ENCODE results near the gene STX18. TPM values are rescaled to one million over a fixed set of nuclear protein-coding genes. Genes with fewer than 3 reads are reported as not detected.
"Not testable (repeated sequence)": the region's sequence is repeated elsewhere in the genome, so short reads cannot be mapped to it uniquely, and the experiment has no call there.

Gene STX18
- total RNA-seq, 1 donor from 2014 or later = 18.2 TPM

DNA sequence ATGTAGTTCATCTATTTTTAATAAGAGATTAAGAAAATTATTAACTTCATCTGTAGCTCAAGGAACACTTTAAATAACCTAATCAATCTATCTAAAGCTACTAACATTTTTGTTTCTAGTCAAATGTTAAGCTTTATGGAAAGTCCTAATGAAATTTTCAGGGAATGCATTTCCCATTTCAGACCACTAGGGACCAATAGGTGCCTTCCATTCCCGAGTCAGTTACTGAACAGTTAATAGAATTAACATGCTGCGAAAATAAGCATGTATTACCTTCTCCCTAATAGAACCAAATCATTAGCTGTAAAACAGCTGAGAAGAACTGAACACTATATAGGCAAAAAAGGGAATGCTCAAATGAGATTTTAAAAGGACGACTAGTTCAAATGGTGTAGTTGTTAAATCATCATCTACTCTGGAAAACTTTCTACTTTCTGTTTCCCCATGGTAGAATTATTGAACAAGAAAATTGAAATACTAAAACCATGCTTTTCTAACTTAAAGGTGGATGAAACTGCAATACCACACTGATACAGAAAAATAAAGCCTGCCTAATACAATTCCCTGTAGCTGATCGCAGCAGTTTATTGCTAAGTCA, 22.5 kb downstream of the STX18 start:
- intact Hi-C loops (cut with micrococcal nuclease) = no loop called here
- ATAC-seq = no peak

GRCh38 chr4:4518747-4519146, 23.1 kb downstream of the STX18 start:
- DNase-seq (no peak), ATAC-seq (no peak)
- intact Hi-C loops (cut with micrococcal nuclease) = no loop called here

More for the DNA sequence above, 22.5 kb downstream of the STX18 start:
- no peak for DNase-seq

- ATAC-seq (no peak), DNase-seq (no peak)
- intact Hi-C loops (cut with micrococcal nuclease) = no loop called here
These were observed 27.1 kb downstream of the STX18 start for GRCh38 chr4:4514786-4515185.

- intact Hi-C loops (cut with micrococcal nuclease) = no loop called here
These were observed 29.6 kb downstream of the STX18 start for GRCh38 chr4:4512282-4512681.

GRCh38 chr4:4510641-4511040, 31.2 kb downstream of the STX18 start:
- intact Hi-C loops (cut with micrococcal nuclease); DNase-seq; ATAC-seq: not testable (repeated sequence)

More at GRCh38 chr4:4512282-4512681, 29.6 kb downstream of the STX18 start:
- DNase-seq (no peak), ATAC-seq (no peak)

GRCh38 chr4:4509521-4509920, 32.3 kb downstream of the STX18 start:
- DNase-seq (no peak), ATAC-seq (no peak)
- intact Hi-C loops (cut with micrococcal nuclease) = no loop called here

GRCh38 chr4:4507923-4508322, 33.9 kb downstream of the STX18 start:
- DNase-seq (no peak), ATAC-seq (no peak)
- intact Hi-C loops (cut with micrococcal nuclease) = no loop called here

- intact Hi-C loops (cut with micrococcal nuclease) = no loop called here
- no peak for DNase-seq
- ATAC-seq = no peak
These were observed 34.4 kb downstream of the STX18 start for GRCh38 chr4:4507403-4507802.

DNA sequence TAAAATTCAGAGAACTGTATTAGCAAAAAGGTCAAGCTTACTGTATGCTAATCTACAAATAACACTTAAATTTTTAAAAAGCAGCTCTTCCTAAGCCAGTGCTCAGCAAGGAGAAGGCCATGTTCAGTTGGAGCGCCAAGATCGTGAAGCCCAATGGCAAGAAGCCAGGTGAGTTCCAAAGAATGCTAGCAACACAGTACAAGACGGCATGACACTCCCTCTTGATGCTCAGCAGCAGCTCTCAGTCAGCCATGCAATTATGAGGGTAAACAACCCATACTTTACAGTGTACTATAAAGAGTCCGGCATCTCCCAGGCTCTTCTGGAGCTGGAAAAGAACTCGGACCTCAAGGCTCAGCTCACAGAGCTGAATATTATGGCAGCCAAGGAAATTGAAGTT, 34.9 kb downstream of the STX18 start:
- DNase-seq = no peak
- ATAC-seq = no peak
- intact Hi-C loops (cut with micrococcal nuclease) = no loop called here

GRCh38 chr4:4505211-4505610, 36.6 kb downstream of the STX18 start:
- DNase-seq; intact Hi-C loops (cut with micrococcal nuclease); ATAC-seq: not testable (repeated sequence)

GRCh38 chr4:4504783-4505182, 37.1 kb downstream of the STX18 start:
- intact Hi-C loops (cut with micrococcal nuclease) = no loop called here
- DNase-seq (no peak), ATAC-seq (no peak)

DNA sequence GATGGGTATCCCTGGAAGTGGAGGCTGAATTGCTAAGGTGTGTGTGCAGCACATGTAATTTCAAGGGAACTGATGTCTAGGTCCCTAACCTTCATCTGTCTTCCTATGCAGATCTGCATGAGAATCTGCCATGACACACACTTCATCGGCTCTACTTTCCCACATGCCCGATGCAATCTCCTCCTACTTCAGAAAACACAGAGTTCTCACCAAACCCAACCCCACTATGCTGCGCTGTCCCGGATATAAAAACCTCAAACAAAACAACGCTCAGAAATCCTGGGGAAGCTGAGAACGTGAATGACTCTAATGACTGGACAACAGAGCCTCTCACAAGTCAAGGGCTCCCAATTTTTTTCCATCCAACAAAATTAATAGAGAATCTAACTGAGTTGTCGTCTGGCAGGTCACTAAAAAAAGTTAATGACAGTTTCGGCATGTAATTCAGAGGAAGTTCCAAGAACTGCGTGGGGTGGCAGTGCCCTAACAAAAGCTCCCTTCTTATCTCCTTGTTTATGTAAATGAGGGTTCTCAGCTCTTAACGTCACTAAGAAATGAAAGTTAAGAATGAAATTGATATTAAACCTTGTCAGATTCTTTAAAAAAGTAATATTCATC, 39.0 kb downstream of the STX18 start:
- no peak for ATAC-seq
- no peak for DNase-seq
- intact Hi-C loops (cut with micrococcal nuclease) = no loop called here

DNA sequence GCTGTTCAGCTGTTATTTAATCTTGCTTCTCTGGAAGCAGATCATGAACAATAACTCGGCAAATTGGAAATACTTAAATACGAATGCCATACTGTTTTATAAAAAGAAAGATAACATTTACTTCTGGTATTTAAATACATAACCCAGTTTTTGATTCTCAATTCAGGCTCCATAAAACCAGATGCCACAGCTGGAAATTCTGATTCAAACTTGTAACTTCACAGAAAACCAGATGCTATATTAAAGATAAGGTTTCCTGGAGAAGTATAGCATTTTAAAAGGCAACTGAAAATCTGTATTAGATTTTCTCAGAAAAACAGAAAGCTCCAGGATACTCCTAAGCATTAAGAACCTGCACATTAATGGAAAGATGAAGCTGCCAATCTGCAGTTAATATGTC, 40.2 kb downstream of the STX18 start:
- intact Hi-C loops (cut with micrococcal nuclease) = no loop called here
- DNase-seq = no peak
- ATAC-seq = no peak

DNA sequence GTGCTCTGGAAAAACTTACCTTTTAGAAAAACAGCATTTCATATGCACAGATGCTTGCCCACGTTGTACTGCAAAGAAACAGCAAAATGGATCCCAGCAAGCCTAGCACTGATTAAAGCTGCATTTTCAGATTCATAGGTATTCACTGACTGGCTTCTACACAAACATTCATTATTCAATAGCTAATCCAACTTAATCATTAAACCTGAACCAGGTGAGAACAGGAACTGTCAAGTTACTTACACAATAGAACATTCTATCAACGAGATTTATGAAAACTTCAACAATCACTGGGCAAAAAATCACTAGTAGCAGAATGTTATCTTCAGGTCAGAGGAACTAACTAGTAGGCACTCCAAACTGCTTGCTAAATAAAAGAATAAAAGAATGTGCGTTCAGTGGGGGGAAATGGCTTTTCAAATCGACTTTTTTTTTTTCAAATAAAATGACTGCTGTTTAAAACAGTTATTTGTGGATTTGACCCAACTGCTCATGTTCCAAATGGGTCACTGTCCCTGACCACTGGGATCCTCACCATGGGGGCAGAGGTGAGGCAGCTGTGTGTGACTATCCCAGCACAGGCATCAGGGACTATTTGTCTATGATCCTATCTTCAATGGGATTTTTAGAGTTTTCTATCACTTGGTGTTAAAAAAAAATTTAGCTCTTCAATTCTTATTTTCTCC, 42.3 kb downstream of the STX18 start:
- no peak for DNase-seq
- intact Hi-C loops (cut with micrococcal nuclease) = no loop called here
- ATAC-seq = no peak

DNA sequence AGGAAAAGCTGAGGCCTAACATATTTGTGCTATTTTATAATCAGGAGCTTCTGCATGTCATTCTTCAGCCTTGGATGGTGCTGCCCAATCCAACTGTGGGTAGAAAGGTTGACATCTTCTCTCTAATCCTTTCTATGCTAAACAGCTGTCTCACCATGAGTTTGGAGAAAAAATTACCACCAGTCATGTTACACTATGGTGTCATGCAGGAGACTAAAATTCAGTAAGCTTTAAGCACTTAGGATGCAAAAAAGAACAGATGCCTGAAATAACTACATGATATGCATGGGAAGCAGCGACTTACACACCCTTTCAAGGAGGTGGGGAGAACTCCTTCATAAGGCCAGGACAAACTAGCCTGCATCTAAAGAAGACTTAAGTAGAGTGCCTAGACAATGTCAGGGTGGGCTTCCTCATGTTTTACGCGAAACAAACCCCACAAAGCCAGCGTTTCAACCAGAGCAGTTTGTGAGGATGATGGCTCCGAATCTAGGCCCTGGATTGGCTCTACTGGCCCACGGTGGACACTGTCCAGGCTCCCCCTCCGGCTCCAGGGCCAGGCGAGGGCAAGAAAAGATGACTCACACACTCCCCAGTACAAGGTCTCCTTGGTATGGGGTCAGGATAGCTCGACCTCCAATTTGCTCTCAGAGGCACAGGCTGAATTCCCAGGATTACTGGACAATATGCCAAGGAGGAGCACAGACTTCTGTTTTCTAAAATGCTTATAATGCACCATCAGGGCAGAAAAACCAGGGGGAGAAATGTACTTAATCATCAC, 45.1 kb downstream of the STX18 start:
- intact Hi-C loops (cut with micrococcal nuclease) = no loop called here
- ATAC-seq (peak; percentile 45), DNase-seq (no peak)

DNA sequence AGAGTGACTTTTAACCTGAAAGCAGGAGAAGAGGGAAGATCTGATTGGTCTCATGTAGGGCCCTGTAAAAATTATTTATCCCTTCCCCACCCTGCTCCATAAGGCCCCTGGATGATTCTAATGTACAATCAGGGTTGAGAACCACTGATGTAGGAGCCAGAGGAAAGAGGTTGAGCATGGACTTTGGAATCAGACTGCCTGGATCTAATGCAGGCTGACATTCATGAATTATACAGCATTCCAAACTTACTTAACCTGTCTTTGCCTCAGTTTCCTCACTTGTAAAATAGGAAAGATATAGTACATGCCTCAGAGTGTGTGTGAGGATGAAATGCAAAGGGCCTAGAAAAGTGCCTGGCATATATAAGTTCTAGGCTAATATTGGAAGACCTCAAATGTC, 47.0 kb downstream of the STX18 start:
- ATAC-seq (no peak), DNase-seq (no peak)
- intact Hi-C loops (cut with micrococcal nuclease) = no loop called here

GRCh38 chr4:4492161-4492847, 49.5 kb downstream of the STX18 start:
- intact Hi-C loops (cut with micrococcal nuclease) = no loop called here
- no peak for DNase-seq
- no peak for ATAC-seq

DNA sequence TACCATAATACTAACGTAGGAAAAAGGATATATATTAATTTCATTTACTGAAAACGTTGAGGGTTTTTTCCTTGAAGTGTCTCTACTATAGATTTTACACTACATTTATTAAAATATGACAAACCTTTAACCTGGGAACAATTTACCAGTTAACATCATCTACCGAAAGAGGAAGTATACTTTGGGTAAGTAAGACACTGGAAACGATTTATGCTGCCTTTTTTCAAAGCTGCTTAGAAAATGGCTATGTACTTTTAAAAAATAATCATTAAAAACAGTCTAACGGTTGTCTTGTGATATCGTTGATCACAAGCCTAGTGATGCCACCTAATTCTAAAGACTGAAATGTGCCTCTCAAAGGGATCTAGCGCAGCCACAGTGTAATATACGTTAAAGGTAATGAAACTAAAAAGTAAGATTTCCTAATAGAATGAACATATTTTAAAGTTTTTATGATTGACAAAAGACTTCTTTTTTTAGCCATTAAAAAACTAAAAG, 50.4 kb downstream of the STX18 start:
- ATAC-seq = no peak
- DNase-seq = no peak

DNA sequence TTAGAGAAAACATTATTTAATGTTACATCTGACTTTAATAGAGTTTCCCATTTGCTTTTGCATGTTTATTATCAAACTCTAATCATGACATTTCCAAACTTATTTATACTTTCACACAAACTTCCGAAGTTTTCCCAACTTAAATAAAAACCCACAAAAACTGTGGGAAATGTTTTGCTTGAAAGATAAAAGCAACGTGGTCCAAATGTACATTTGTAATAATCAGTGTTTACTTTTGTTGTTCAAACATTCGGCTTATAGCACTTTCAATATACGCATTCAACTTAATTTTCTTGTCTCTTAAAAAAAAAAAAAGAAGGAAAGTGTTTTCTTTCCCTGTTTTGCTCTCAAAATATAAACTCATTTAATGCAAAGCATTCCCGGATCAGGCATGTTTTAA, 51.0 kb downstream of the STX18 start:
- intact Hi-C loops (cut with micrococcal nuclease) = no loop called here
- ATAC-seq = no peak
- no peak for DNase-seq

More for the DNA sequence above, 50.4 kb downstream of the STX18 start:
- intact Hi-C loops (cut with micrococcal nuclease) = no loop called here

All from left ventricle myocardium superior (tissue), 1 donor.